H1 (cell line): Measurements from ENCODE around the gene GRIK1. TPM values are rescaled to one million over a fixed set of nuclear protein-coding genes. Genes with fewer than 3 reads are reported as not detected.

Source experiments
- CTCF ChIA-PET: fragments of 300-600 bp; sonication (Branson Sonifier 250); formaldehyde crosslinking; loops from one replicate; lab custom pipeline; 2021; ENCODE audit not compliant: partially characterized antibody; lab: Charles Lee
- POLR2A ChIA-PET: fragments of 300-600 bp; sonication (Branson Sonifier 250); formaldehyde crosslinking; loops from one replicate; lab custom pipeline; 2021; ENCODE audit warnings: inconsistent platforms; ENCODE audit not compliant: partially characterized antibody; lab: Charles Lee
- DNase-seq, 2 experiments: peaks; one replicate each; pipeline versions ENCODE4 v3.0.0 to v3.0.0-alpha.2; 2010 to 2022; ENCODE audit warnings: low spot score in 2 of 2, low read depth in 1 of 2, mixed read lengths in 1 of 2
- FAIRE-seq: peaks from 2 replicates; lab custom pipeline; 2011; peaks lifted over from hg19 to GRCh38; lab: Jason Lieb, UNC
- H2AFZ ChIP-seq: 2 replicates; pipeline ENCODE4 v1.8.1; 2012; ENCODE audit warnings: low read length, inconsistent platforms
- H2AK5ac ChIP-seq: 2 replicates; pipeline ENCODE4 v1.6.1; 2013; ENCODE audit warnings: low read depth, low read length
- H2BK120ac ChIP-seq: replicated peaks from 2 replicates; pipeline ENCODE3; 2013; ENCODE audit warnings: low read depth, low read length, inconsistent platforms
- H2BK12ac ChIP-seq: 2 replicates; pipeline ENCODE4 v1.6.1; 2013; ENCODE audit warnings: low read depth, low read length
- H2BK15ac ChIP-seq: 2 replicates; pipeline ENCODE4 v1.6.1; 2013; ENCODE audit warnings: low read length
- H2BK20ac ChIP-seq: 2 replicates; pipeline ENCODE4 v1.6.1; 2013; ENCODE audit warnings: low read length
- H2BK5ac ChIP-seq: 2 replicates; pipeline ENCODE4 v1.6.1; 2013; ENCODE audit warnings: low read depth, low read length
- H3K14ac ChIP-seq: 2 replicates; pipeline ENCODE4 v1.6.1; 2013; ENCODE audit warnings: inconsistent platforms; ENCODE audit not compliant: insufficient read length
- H3K18ac ChIP-seq: 2 replicates; pipeline ENCODE4 v1.6.1; 2013; ENCODE audit warnings: low read length; ENCODE audit errors: extremely low read depth
- H3K23ac ChIP-seq: 2 replicates; pipeline ENCODE4 v1.6.1; 2013; ENCODE audit warnings: inconsistent platforms; ENCODE audit not compliant: insufficient read length
- H3K23me2 ChIP-seq: 2 replicates; pipeline ENCODE4 v1.6.1; 2013; ENCODE audit warnings: low read depth, low read length
- H3K27ac ChIP-seq: 2 replicates; pipeline ENCODE4 v1.6.1; 2011; ENCODE audit warnings: low read depth, low read length, inconsistent platforms
- H3K27me3 ChIP-seq, 4 experiments: replicated peaks in 1 of 4; 1 replicate in 1 of 4; 2 replicates in 3 of 4; pipeline versions ENCODE4 v1.6.1 to v1.8.1; 2011 to 2013; ENCODE audit warnings: low read length in 3 of 4, mild to moderate bottlenecking in 3 of 4, inconsistent platforms in 2 of 4, mixed read lengths in 2 of 4, moderate library complexity in 1 of 4; ENCODE audit not compliant: control insufficient read depth in 3 of 4, insufficient read depth in 3 of 4; ENCODE audit errors: extremely low read depth in 1 of 4
- H3K36me3 ChIP-seq, 4 experiments: 2 replicates each; pipeline versions ENCODE4 v1.6.1 to v1.8.1; 2011 to 2013; ENCODE audit warnings: mild to moderate bottlenecking in 4 of 4, low read length in 3 of 4, moderate library complexity in 2 of 4, control low read depth in 1 of 4, inconsistent platforms in 1 of 4; ENCODE audit not compliant: insufficient read depth in 4 of 4, control insufficient read depth in 2 of 4
- H3K4ac ChIP-seq: replicated peaks from 2 replicates; pipeline ENCODE3; 2013; ENCODE audit warnings: low read length, low read depth, mixed read lengths, inconsistent platforms; ENCODE audit not compliant: insufficient read length
- H3K4me1 ChIP-seq, 4 experiments: replicated peaks in 1 of 4; 1 replicate in 1 of 4; 2 replicates in 3 of 4; pipeline versions ENCODE4 v1.6.1 to v1.8.1; 2011 to 2013; ENCODE audit warnings: low read length in 3 of 4, inconsistent platforms in 2 of 4, mixed read lengths in 1 of 4; ENCODE audit not compliant: insufficient read depth in 4 of 4, control insufficient read depth in 3 of 4
- H3K4me2 ChIP-seq, 2 experiments: 2 replicates each; pipeline versions ENCODE4 v1.6.1 to v1.8.1; 2011 to 2013; ENCODE audit warnings: low read depth in 2 of 2, low read length in 2 of 2, control low read depth in 1 of 2, inconsistent platforms in 1 of 2, mild to moderate bottlenecking in 1 of 2; ENCODE audit not compliant: insufficient read depth in 1 of 2
- H3K4me3 ChIP-seq, 4 experiments: fragments of 200-600, 300-600 bp in 1 of 4; sonication (generic), shearing (Covaris generic), sonication (Bioruptor Twin) in 1 of 4; 2 replicates each; pipeline versions ENCODE4 v1.5.1 to v1.8.1; 2011 to 2016; ENCODE audit warnings: low read length in 4 of 4, low read depth in 3 of 4, control low read depth in 2 of 4, inconsistent platforms in 2 of 4, mild to moderate bottlenecking in 2 of 4, mixed read lengths in 1 of 4, moderate library complexity in 1 of 4; ENCODE audit not compliant: insufficient read depth in 2 of 4; ENCODE audit errors: extremely low read depth in 1 of 4
- H3K56ac ChIP-seq: replicated peaks from 2 replicates; pipeline ENCODE3; 2013; ENCODE audit warnings: low read depth, mild to moderate bottlenecking, mixed read lengths, low read length, inconsistent platforms; ENCODE audit not compliant: insufficient read length
- H3K79me1 ChIP-seq: 2 replicates; pipeline ENCODE4 v1.6.1; 2013; ENCODE audit warnings: low read depth, low read length, control low read depth
- H3K79me2 ChIP-seq, 2 experiments: 2 replicates each; pipeline versions ENCODE4 v1.6.1 to v1.8.1; 2012 to 2013; ENCODE audit warnings: low read length in 2 of 2, mild to moderate bottlenecking in 2 of 2, inconsistent platforms in 1 of 2; ENCODE audit not compliant: insufficient read depth in 2 of 2, control insufficient read depth in 1 of 2
- H3K9ac ChIP-seq, 4 experiments: replicated peaks in 1 of 4; 1 replicate in 1 of 4; 2 replicates in 3 of 4; pipeline versions ENCODE4 v1.6.1 to v1.8.1; 2011 to 2013; ENCODE audit warnings: low read depth in 3 of 4, low read length in 3 of 4, control low read depth in 2 of 4, mild to moderate bottlenecking in 2 of 4, moderate library complexity in 2 of 4, inconsistent platforms in 1 of 4; ENCODE audit errors: extremely low read depth in 1 of 4
- H3K9me3 ChIP-seq, 2 experiments: 2 replicates each; pipeline versions ENCODE4 v1.6.1 to v1.8.1; 2012 to 2013; ENCODE audit warnings: mild to moderate bottlenecking in 2 of 2, moderate library complexity in 2 of 2, control low read depth in 1 of 2, inconsistent platforms in 1 of 2, low read depth in 1 of 2, low read length in 1 of 2, mixed read lengths in 1 of 2; ENCODE audit not compliant: insufficient read depth in 2 of 2
- H4K20me1 ChIP-seq, 2 experiments: replicated peaks in 1 of 2; 2 replicates each; pipeline versions ENCODE3 to v1.8.1; 2011 to 2013; ENCODE audit warnings: inconsistent platforms in 2 of 2, low read length in 2 of 2, mild to moderate bottlenecking in 1 of 2; ENCODE audit not compliant: insufficient read depth in 2 of 2, control insufficient read depth in 1 of 2
- H4K5ac ChIP-seq: 2 replicates; pipeline ENCODE4 v1.6.1; 2013; ENCODE audit warnings: low read length, low read depth, mixed read lengths, inconsistent platforms; ENCODE audit not compliant: insufficient read length
- H4K8ac ChIP-seq: 2 replicates; pipeline ENCODE4 v1.8.0; 2013; ENCODE audit warnings: mild to moderate bottlenecking, moderate library complexity, low read length, inconsistent platforms; ENCODE audit not compliant: insufficient read depth; ENCODE audit errors: extremely low read depth
- H4K91ac ChIP-seq: replicated peaks from 2 replicates; pipeline ENCODE3; 2013; ENCODE audit warnings: low read length, mixed read lengths, inconsistent platforms; ENCODE audit not compliant: insufficient read length
- CTCF ChIP-seq, 3 experiments: IDR thresholded peaks; 1 replicate in 2 of 3; 2 replicates in 1 of 3; pipeline versions ENCODE4 v1.5.1 to v1.6.1; 2011; ENCODE audit warnings: low read length in 3 of 3, mild to moderate bottlenecking in 3 of 3, inconsistent platforms in 2 of 3, low read depth in 1 of 3, moderate library complexity in 1 of 3; ENCODE audit not compliant: insufficient read depth in 1 of 3; ENCODE audit errors: control extremely low read depth in 1 of 3
- RAD21 ChIP-seq, 2 experiments: IDR thresholded peaks in 1 of 2; conservative IDR thresholded peaks in 1 of 2; 2 replicates each; pipeline ENCODE4 v1.6.1; 2011; ENCODE audit warnings: low read depth in 2 of 2, low read length in 2 of 2, improper control_type of control experiment in 1 of 2, inconsistent platforms in 1 of 2, mild to moderate bottlenecking in 1 of 2, moderate library complexity in 1 of 2
- RFX5 ChIP-seq: IDR thresholded peaks from 2 replicates; pipeline ENCODE4 v1.6.1; 2011; ENCODE audit warnings: low read depth, low read length, improper control_type of control experiment, borderline replicate concordance
- YY1 ChIP-seq: IDR thresholded peaks from 2 replicates; pipeline ENCODE4 v1.6.1; 2011; ENCODE audit warnings: low read depth, mild to moderate bottlenecking, low read length
- WGBS, 2 experiments: shearing (Covaris generic) in 1 of 2; methylation state at CpG; one replicate each; pipeline versions ENCODE4 v1.1.6 to v1.1.7; 2013 to 2015; ENCODE audit warnings: low lambda C conversion rate in 2 of 2, mixed read lengths in 2 of 2, inconsistent platforms in 1 of 2, low coverage in 1 of 2, missing lambda C conversion rate in 1 of 2; ENCODE audit not compliant: insufficient replicate concordance in 2 of 2, insufficient coverage in 1 of 2, insufficient read length in 1 of 2; ENCODE audit errors: extremely low coverage in 1 of 2, missing lambda C conversion rate in 1 of 2; 5-methylcytosine and 5-hydroxymethylcytosine counted together
- polyA plus RNA-seq, 7 experiments: library from polyadenylated mRNA; depleted of rRNA in 3 of 7; stranded (reverse) in 5 of 7; unstranded in 2 of 7; fragments of >200 nt in 5 of 7; fragments of 200-250 nt in 2 of 7; gene quantifications; 1 replicate in 5 of 7; 2 replicates in 1 of 7; 4 replicates in 1 of 7; pipeline versions ENCODE4 v1.2.1 to v1.2.3, GENCODE V29; 2011 to 2013; ENCODE audit warnings: missing spikeins in 2 of 7, mixed read lengths in 2 of 7
- total RNA-seq: library from RNA; stranded (reverse); fragmentation: NEBNext Ultra II Directional; extraction: Animal tissue kit (Norgen Biotek cat#: 25700); gene quantifications from 2 replicates; pipeline ENCODE4 v1.2.1, GENCODE V29; 2021

The GRIK1 gene
- total and polyA plus RNA-seq, 2 of the 8 experiments (the other 6 are each of a cell fraction or from before 2014, with no cell fraction given): 0.11 to 0.32 TPM

- no peak overlapping the region for H2BK20ac ChIP-seq
- H3K79me1 ChIP-seq: no peaks in the 10 kb centered on the region
- H3K9me3 ChIP-seq: no peaks in the 10 kb centered on the region
- no peak overlapping the region for H2BK120ac ChIP-seq
- no peak overlapping the region for H4K91ac ChIP-seq
- H3K36me3 ChIP-seq: no peaks in the 10 kb centered on the region
- no peak for FAIRE-seq
- no peak overlapping the region for H2BK15ac ChIP-seq
- no peak overlapping the region for H2BK12ac ChIP-seq
- WGBS, 2 experiments: 85% methylated on average over 4 of the region's 4 CpGs; no CpG with 5 or more reads in 1 of the 2 experiments
- H3K4me3 ChIP-seq: no peak overlapping the region
- POLR2A ChIA-PET: no interaction called here
- H3K4me1 ChIP-seq: peaks cover 0 to 2% (median under 1%) of the 10 kb centered on the region in 4 experiments; a peak in 2 of 7 replicates
- H3K4me2 ChIP-seq: no peak overlapping the region
- H3K23ac ChIP-seq: no peak overlapping the region
- no peak overlapping the region for H3K9ac ChIP-seq
- no peak for DNase-seq
- H4K5ac ChIP-seq: no peak overlapping the region
- no peak overlapping the region for H2AK5ac ChIP-seq
- H2AFZ ChIP-seq: no peak overlapping the region
- H2BK5ac ChIP-seq: no peak overlapping the region
- H4K8ac ChIP-seq: no peak overlapping the region
- H3K27me3 ChIP-seq: peaks cover 9 to 26% (median 24%) of the 10 kb centered on the region in 4 experiments
- no peaks in the 10 kb centered on the region for H4K20me1 ChIP-seq
- TF ChIP-seq CTCF (IDR thresholded peaks at IDR 0.05; ENCODE audit: control extremely low read depth in 1 of 3, insufficient read depth in 1 of 3, low read depth in 1 of 3, low read length in 3 of 3): peak in 2 of 3 experiments; percentile 43 to 56; a peak in 2 of 4 replicates
- TF ChIP-seq RFX5: no peak
- TF ChIP-seq YY1: 0 out of 2 replicates have a peak, but pooled peaks have one; percentile 14
- peak; percentile 70 to 74 for TF ChIP-seq RAD21 (IDR thresholded peaks at IDR 0.05 in 1 of 2, conservative IDR thresholded peaks at IDR 0.05 in 1 of 2; ENCODE audit: low read depth in 2 of 2, low read length in 2 of 2)
- TF ChIP-seq, all 59 proteins: peak for 3
- Histone ChIP-seq H3K27ac (no peak overlapping the region), H3K56ac (no peak overlapping the region), H3K79me2 (no peaks in the 10 kb centered on the region), H3K23me2 (peaks cover 10% of the 10 kb centered on the region), H3K18ac (no peak overlapping the region), H3K4ac (no peak overlapping the region), H3K14ac (no peak overlapping the region)
- CTCF ChIA-PET: interaction anchor here (0.6 to 7.3 kb wide), 7 partner anchors 31 to 290 kb away, joined by 3 to 39 read pairs (median 3); no protein-coding TSS in a partner anchor
These were observed 4.1 kb upstream of the GRIK1 start for GRCh38 chr21:29943885-29944284.
